Renal cortical epithelial cell (primary cell): ENCODE results near the gene MUC4. TPM values are rescaled to one million over a fixed set of nuclear protein-coding genes. Genes with fewer than 3 reads are reported as not detected.
"Not testable (repeated sequence)": the region's sequence is repeated elsewhere in the genome, so short reads cannot be mapped to it uniquely, and the experiment has no call there.

ENCODE experiments used
- DNase-seq: peaks from one replicate; pipeline ENCODE4 v3.0.0-alpha.2; 2011; ENCODE audit warnings: low read depth
- total RNA-seq: library from RNA; depleted of rRNA; stranded (reverse); fragments of >200 nt; gene quantifications from 2 replicates; pipeline ENCODE4 v1.2.3, GENCODE V29; 2014

MUC4 gene
- total RNA-seq, 1 donor from 2014 or later = 0.05 TPM

DNA sequence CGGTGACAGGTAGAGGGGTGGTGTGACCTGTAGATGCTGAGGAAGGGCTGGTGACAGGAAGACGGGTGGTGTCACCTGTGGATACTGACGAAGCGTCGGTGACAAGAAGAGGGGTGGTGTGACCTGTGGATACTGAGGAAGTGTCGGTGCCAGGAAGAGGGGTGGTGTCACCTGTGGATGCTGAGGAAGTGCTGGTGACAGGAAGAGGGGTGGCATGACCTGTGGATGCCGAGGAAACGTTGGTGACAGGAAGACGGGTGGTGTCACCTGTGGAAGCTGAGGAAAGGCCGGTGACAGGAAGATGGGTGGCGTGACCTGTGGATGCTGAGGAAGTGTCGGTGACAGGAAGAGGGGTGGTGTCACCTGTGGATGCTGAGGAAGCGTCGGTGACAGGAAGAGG lies 27.7 kb downstream of the MUC4 start:
- not testable (repeated sequence) for DNase-seq

DNA sequence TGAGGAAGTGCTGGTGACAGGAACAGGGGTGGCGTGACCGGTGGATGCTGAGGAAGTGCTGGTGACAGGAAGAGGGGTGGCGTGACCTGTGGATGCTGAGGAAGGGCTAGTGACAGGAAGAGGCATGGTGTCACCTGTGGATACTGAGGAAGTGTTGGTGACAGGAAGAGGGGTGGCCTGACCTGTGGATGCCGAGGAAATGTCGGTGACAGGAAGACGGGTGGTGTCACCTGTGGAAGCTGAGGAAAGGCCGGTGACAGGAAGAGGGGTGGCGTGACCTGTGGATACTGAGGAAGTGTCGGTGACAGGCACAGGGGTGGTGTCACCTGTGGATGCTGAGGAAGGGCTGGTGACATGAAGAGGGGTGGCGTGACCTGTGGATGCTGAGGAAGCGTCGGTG lies 30.5 kb downstream of the MUC4 start:
- DNase-seq = not testable (repeated sequence)

DNA sequence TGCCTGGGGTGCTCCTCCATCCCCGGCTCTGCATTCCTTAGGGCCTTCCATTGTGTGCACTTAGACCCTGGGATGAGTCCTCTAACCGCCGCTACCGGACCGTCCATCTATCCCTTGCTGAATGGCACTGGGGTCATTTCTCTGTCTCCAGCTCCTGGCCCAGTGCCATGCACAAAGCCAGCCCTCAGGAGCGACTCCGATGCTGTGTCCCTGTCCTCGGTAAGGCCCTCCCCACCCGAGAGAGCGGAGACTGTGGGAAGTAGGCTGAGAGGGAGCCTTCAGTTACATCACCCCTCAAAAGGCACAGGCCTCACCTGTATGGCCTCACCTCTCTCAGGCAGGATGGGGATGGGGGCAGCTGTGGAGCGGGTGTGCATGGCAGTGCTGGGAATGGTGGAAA lies 33.8 kb downstream of the MUC4 start:
- DNase-seq = no peak

DNA sequence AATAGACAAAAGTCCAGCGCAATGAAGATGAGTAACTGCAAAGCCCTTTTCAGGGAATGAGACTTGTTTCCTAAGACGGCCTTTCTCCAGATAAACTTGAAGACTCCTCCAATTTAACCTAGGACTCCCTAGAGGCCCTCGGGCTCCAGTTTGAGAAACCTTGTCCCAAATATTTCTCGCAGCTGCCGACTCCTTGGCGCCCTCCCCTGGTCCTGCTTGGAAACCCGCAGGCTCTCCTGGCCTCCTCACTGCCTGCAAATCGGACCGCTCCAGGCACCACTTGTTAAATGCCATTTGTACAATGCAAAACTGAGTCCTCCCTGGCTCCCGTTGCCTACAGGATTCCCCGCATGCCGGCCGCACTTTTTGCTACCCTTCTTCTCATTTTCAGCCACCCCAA lies 36.8 kb downstream of the MUC4 start:
- no peak for DNase-seq

DNA sequence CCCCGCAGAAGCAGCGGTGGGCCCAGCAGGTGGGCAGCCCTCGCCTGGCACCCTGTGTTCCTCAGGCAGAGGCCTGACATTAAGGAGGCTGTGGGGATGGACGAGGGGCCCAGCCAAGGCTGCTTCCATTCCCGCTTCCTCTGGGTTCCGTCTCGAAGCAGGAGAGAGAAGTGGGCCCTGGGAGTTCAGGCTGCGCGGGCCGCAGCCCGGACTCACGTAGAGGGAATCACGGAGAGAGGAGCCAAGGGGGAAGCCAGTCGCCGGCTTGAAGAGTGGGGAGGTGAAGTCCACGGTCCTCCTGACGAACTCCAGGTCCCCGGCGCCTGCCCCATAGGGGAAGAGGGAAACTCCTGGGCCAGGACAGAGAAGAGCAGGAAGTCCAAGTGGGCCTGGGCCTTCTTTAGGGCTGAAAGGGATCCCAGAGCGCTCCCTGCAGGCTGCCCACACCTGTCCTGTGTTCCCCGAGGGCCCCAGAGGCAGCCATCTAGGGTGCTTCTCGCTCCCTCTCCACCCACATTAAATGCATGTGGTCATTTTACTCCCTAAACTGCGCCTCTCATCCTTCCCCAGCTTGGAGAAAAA lies 37.7 kb downstream of the MUC4 start:
- DNase-seq = no peak

DNA sequence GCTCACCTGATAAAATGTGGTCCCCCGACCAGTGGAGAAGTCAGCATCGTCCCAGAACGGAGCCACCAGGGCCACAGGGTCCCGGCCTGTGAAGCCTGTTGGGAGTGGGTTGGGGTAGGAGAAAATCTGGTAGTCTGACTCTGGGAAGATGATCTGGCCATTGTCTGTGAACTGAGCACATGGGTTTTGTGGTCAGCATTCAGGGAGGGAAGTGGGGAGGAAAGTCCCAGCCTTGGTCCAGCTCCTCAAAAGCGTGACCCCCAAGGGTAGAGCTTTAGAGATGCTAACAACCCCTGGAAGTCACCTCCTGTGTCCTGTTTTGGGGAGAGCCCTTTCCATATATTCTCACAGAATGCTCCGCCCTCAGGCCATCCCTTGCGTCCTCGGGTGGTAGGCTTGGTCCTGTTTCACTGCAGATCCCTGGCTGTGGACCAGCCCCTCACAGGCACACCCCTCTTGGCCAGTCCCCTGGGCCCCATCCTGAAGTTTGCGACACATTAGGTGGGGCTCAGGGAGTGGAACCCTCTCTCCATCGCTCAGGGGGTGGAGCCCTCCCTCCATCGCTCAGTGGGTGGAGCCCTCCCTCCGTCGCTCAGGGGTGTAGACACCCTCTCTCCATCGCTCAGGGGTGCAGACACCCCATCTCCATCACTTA lies 40.0 kb downstream of the MUC4 start:
- DNase-seq = no peak

DNA sequence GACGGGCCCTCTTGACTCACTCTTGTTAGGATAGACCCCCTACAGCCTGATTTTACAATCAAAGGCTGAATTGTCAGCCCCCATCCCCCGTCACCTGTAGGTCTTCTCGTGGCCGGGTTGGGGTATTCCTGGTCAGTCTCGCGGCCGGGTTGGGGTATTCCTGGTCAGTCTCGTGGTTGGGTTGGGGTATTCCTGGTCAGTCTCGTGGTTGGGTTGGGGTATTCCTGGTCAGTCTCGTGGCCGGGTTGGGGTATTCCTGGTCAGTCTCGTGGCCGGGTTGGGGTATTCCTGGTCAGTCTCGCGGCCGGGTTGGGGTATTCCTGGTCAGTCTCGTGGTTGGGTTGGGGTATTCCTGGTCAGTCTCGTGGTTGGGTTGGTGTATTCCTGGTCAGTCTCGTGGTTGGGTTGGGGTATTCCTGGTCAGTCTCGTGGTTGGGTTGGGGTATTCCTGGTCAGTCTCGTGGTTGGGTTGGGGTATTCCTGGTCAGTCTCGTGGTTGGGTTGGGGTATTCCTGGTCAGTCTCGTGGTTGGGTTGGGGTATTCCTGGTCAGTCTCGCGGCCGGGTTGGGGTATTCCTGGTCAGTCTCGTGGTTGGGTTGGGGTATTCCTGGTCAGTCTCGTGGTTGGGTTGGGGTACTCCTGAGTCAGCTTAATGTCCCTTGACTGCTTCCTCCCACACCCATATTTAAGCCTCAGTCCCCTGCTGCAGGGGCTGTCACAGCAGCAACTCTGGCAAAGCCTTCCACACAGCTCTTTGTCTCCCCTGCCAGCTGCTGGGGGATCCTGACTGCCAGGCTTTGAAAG lies 40.7 kb downstream of the MUC4 start:
- DNase-seq = not testable (repeated sequence)

DNA sequence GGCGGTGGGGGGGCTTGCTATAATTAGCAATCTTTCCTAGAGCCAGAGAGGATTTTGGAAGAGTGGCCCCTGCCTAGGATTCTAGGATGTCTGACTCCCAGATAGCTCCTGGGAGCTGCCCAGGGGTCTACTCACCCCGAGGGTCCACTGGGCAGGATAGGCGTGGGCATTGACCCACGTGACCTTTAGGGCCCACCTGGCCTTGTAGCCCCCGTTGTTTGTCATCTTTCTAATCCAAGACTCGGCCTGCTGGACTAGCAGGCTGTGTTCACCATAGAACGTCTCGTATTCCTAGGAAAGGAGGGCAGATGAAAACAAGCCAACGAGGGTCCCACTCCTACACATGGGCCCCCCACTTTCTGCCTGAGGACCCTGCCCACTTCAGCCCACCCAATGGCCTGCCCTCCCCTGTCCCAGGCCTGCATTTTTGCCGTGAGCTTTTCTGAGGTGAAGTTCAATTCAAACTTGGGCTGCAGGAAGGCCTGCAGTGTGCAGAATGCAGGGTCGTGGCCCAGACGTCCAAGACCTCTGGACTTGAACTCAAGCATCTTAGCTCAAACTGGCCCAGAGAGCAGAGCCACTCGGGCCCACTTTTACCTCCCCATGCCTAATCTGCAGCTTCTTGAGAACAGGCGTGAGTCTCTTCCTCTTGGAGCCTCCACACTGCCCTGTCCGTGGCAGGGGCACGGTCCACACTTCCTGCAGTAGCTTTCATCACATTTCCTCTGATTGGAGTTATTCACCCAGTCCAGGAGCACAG lies 41.5 kb downstream of the MUC4 start:
- DNase-seq = no peak

DNA sequence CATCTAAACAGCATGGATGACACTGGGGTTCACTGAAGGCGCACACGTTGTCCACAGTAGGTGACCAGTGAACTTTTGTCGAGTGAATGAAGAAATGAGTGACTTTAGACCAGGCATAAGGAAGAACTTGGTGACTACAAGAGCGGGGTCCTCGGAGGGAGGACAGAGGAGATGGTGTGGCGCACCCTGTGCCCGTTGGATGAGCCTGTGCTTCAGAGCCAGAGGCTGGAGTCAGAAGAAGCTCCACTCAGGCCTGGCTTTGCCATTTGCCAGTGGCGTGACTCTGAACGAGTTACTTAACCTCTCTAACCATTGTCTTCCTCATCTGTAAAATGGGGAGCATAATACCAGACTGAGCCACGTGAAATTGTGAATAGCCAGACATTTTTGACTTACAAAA lies 42.2 kb downstream of the MUC4 start:
- no peak for DNase-seq

DNA sequence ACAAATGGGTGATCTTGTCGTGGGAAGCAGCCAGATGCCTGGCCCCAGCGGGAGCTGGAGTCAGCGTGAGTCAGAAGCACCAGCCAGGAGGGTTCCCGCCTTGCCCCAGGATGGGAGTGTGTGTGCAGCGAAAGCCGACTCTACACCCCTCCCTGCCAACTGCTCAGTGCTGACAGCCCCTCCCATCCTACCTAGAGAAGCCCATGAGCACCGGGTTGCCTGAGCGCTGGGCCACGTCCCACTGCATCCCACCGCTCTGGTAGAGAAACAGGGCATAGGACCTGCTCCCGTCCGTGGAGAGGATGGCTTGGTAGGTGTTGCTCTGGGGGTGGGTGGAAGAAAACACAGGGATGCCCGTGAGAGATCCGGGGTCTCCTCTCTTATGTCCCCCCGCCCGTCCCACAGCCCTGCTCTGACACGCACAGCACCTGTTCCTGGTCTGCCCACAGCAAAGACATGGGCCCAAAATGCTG lies 42.9 kb downstream of the MUC4 start:
- no peak for DNase-seq

DNA sequence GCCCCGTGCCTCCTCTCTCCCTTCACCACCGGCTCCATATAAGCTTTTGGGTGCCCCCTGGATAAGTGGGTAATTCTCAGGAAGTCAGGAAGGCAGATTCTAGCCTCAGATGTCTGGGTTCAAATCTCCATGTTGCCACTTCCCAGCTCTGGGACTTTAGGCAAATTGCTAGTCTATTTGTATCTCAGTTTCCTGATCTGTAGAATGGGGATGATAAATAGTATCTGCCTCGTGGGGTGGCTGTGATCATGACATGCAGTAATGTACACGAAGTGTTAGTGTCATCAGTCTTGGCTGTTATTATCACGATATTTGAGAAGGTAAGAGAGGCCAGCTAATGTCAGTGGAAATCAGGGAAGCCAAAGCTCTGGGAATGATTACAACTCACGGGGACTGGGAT lies 43.3 kb downstream of the MUC4 start:
- DNase-seq = no peak

DNA sequence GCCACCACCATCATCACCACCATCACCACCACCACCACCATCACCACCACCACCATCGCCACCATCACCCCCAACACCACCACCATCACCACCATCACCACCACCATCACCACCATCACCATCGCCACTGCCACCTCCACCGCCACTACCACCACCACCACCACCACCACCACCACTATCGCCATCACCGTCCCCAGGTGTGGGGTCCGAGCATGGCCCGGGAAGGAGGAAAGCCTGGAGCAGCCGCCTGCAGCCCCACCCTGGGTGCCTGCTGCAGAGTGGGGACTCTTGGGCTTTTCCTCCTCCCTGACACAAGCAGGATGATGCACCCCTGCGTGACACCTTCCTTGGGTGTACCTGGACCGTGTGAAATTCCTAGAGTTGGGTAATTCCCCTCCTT lies 43.9 kb downstream of the MUC4 start:
- no peak for DNase-seq

DNA sequence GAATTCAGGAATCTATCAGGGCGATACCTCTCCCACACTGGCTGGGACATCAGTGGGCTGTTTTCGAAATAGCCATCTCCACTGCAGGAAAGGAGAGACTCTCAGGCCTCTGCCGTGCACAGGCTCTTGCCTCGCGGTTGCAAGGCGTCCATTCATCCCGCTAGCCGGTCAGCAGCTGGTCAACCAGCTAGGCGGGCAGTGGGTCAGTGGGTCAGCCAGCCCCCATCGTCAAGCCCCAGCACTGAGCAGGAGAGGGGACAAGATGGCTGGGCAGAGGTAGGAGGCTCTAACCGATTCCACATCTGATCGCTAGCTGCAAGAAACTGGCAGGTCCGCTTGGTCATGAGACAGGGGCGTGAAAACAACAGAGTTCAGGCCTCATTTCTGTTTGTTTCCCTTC lies 45.1 kb downstream of the MUC4 start:
- no peak for DNase-seq

DNA sequence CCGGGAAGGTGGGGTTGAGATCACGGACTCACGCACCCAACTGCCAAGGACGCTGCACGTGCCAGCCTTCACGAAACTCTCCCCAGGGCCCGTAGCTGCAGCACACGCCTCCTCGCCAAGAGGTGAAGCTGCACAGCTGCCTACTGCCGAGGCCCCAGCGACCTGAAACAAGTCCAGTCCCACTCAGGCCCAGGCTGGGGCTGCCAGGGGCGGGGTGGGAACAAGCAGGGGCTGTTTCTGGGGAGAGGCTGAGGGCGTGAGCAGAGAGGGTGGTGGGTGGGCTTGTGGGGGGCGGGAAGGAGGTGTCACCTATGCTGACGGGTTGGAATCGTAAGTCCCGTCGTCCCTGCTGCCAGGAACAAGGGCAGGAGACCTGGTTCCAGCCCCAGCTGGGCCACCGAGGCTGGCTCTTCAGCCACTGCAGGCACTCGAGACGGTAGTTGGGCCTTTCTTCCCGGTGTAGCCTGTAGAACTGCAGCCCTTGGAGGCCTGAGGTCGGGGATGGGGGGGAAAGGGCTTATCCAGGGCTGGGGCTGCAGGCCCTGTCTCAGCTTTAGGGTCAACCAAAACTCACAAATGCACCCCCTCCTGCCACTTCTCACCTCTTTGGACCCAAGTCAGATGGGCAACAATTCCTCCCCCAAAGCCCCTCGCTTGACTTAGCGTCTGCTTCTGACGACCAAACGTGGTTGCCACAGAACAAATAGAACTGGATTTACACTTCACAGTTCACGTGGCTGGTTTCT lies 46.6 kb downstream of the MUC4 start:
- DNase-seq = no peak

DNA sequence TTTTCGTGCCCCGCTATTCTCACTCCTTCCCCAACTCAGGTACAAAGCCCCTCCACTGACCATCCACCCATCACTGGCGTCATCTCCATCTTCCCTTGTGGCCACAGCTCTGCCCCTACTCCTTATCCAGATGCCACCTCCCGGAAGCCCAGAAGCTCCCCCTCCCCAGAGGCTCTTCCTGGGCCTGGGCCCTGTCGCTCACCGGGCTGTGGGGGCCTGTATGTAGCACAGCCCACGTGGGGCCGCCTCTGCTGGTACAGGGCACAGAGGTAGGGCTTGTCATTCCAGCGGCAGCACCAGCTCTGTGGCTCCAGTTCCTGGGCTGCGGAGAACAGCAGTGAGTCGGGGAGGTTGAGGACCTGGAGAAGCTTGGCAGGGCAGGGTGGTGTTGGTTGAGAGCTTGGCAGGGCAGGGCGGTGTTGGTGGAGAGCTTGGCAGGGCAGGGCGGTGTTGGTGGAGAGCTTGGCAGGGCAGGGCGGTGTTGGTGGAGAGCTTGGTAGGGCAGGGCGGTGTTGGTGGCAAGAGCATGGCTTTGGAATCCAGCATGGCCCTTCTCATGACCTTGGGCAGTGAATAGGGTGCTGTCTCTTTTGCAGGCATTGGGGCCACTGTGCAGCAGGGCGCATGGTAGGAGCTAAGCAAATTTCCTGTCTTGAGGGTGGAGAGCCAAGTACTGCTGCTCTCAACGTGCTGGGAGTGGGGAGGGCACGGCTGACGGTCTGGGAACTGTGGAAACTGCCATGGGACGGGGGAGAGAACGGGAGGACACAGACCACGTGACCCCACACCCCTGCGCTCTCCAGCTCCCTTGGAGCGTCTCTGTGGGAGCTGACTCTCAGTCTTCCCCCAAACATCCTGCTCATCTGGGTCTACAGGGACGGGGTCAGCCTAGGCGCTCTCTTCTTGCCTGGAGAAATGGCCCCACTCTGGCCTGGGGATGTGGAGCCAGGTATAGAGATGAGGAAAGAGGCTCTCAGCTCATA lies 47.6 kb downstream of the MUC4 start:
- no peak for DNase-seq

DNA sequence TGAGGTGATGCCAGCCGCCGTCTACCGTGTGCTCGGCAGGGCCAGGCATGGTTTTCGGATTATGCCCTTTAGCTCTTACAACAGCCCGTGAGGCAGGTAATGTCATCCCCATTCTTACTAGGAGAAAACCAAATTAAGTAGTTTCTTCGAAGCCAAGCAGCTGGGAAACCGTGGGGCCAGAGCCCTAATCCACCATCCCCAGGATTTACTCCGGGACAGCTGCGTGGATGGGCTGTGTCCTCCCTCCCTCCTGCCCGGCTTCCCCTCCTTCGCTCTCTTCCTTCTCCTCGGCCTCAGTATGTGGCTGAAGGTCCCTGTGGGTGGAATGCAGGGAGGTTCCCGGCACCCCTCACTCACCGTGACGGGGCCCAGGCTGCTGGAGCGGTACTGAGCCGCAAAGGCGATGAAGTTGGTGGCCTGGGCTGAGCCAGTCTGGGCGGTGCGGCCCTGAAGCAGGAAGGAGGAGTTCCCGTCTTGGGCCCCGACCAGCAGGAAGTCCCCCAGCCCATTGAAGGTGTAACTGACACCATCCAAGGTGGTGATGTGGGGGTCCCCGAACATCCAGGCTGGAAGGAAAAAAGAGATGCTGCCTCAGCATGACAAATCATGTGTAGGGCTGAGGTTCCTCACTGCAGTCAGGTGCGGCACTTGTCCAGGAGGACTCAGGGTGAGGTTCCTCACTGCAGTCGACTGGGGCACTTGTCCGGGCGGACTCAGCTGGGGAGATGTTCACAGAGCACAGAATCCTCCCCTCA lies 48.5 kb downstream of the MUC4 start:
- no peak for DNase-seq

DNA sequence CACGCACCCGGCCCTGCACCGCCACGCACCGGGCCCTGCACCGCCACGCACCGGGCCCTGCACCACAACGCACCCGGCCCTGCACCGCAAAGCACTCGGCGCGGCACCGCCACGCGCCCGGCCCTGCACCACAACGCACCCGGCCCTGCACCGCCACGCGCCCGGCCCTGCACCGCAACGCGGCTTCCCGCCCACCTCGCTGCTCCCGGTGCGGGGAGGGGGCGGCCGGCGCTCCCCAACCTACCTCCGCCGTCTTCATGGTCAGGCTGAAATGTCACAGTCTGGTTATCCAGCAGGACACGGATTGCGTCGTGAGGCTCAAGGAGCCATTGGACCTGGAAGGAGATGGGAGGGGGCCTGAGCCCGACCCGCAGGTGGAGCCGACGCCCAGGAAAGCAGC lies 49.1 kb downstream of the MUC4 start:
- no peak for DNase-seq

DNA sequence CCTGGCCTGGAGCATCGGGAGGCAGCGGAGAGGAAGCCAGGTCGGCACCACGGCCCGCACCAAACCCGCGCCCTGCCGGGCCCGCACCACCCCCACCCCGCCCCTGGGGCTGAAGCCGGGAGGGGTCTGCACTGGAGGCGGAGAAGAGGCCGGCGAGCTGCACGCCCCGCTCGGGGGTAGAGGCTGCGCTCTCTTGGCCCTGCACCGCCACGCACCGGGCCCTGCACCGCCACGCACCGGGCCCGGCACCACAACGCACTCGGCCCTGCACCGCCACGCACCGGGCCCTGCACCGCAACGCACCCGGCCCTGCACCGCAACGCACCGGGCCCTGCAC lies 49.5 kb downstream of the MUC4 start:
- no peak for DNase-seq

DNA sequence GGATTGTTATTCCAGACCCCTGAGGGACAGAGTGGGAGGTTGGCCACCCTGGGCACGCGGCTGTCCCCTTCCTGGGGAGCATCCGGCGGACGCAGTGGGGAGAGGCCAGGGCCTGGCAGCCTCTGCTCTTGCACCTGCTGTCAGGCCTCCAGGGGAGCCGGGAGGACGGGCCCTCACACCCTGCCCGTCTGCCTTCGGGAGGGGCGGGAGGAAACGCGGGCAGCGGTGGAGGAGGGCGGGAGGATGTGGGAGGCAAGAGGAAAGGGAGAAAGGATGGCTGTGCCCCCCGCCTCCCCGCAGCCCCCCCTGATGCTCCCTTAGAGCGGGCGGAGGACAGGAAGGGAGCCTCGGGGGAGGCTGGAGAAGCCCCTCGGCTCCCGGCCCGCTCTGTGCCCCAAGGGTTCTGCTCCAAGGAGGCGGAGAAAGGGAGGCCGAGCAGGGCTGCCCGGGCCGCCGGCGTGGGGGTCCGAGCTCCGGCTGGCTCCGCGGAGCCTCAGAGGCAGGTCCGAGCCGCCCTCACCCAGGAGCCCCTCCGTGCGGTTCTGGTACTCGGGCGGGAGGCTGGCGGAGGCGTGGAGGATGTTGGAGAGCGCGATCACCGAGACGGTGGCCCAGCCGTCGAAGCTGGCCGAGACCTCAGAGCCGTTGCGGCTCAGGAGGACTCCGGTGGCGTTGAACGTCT lies 50.0 kb downstream of the MUC4 start:
- DNase-seq = no peak
